ENCODE results near the gene NSUN7. TPM values are rescaled to one million over a fixed set of nuclear protein-coding genes. Genes with fewer than 3 reads are reported as not detected.

NSUN7 gene
- polyA plus RNA-seq, 10 donors: 0.52 to 2.0 (median 1.2) TPM

GRCh38 chr4:40845154-40845835 lies 95.5 kb downstream of the NSUN7 start:
- peak in 2 of 3 donors; percentile 46 to 62 for DNase-seq

DNA sequence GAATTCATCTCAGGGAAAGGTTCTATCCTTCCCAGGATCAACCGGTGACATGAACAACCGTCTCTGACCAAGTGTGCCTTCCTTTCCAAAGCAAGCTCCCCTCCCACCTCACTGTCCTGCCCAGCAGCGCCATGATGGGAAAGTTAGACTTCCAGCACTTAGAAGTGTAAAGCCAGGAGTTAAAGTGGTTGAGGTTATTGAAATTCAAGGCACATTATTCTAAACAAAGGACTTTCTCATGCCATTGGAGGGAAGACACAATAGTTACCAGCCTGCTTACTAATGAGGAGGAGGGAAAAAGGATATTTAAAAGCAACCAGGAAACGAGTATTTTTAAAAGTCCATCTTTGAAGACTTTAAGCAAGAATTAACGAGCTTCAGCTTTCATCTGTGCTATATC lies 96.8 kb downstream of the NSUN7 start:
- DNase-seq: no peak

DNA sequence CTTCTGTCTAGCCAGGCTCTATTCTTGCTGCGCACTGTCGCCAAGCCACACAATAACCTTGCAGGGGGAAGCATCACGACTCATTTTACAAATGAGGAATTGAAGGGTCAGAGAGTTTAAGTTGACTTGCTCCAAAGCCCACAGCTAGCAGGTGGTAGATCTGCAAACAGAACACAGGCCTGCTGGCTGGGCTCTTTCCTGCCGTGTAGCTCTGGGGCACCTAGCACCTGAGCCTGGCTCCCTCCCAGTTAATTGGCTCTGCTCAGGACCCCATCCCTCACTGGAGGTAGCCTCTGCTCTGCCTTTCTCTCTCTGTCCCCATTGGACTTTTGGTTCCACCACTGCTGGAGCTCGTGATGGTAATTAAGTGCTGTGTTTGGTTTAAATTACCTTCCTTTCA lies 98.5 kb downstream of the NSUN7 start:
- no peak for DNase-seq

GRCh38 chr4:40848940-40849339 lies 99.2 kb downstream of the NSUN7 start:
- DNase-seq: no peak

- no peak for DNase-seq
These were observed 100.7 kb downstream of the NSUN7 start for GRCh38 chr4:40850496-40850895.

GRCh38 chr4:40856277-40856839 lies 106.6 kb downstream of the NSUN7 start:
- no peak for DNase-seq

DNA sequence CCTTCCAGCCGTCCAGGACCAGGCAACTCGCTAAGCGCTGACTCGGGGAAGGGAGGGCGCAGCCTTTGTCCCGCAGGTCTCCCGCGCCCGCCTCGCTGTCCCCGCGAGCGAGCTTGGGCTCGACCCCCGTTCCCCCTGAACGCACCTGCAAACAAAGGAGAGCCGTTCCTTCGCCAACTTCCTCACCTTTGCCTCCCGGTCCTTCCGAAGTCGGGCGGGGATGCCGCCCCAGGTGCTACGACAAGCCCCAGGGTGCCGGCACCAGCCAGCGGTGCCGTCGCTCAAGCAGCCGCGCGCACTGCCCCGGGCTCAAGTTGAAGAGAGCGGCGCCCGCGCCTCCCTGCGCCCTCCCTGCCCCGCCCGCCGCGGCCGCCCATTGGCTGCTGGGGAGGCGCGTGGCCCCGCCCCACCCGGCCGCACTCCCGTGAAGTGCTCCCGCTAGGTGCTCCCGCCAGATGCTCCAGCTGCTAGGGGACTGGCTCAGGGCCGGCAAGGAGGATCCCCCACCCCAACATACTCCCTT lies 107.1 kb downstream of the NSUN7 start:
- peak; percentile 52 to 88 (median 69) for DNase-seq

- DNase-seq: peak in 1 of 3 donors; percentile 57
These were observed 108.2 kb downstream of the NSUN7 start for GRCh38 chr4:40857956-40858355.

DNA sequence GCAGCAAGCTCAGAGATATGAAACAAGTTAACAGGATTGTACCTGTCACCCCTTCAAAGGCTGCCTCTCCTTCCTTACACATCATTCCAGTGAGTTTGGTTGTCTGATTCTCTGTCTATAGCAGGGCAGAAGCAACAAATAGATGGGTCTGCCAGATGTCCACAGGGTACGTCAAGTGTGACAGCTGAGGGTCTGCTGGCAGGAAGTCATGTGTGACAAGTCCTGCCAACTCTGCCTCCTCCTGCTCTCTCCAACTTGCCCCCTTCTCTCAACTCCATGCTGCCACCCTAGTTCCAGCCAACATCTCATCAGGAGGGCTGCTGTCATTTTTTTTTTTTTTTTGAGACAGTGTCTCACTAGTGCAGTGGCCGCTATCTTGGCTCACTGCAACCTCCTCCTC lies 109.2 kb downstream of the NSUN7 start:
- peak in 2 of 3 donors; percentile 22 to 26 for DNase-seq

Other genes starting within 250 kb of the NSUN7 start
- gene RBM47, start 120.1 kb upstream of the NSUN7 start, polyA plus RNA-seq (ENCODE audit: insufficient read length in 10 of 10): 1 to 10 TPM; 1.0 to 3.0 (median 1.5) TPM